Measurements from ENCODE around the gene GDNF.

The GDNF gene

DNA sequence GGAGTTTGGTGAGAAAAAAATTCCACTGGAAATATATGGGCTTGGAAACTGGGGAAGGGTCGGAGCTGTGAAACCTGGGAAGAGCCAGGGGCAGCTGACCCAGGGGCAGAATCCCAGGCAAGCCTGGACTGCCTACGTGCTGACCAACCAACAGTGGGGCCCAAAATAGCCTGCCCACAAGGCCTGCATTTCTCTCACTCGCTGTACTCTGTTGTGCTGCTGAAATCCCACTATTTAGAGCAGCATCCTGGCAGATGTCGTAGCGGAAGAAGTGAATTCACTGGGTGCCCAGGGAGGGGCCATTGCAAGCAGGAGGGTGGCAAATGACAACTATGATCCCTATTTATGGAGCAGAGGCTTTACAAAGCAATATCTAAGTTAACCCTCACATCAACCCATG is 9.5 kb downstream of the GDNF start (continued):
- TF ChIP-seq ZNF449 (tag by site-specific recombination; IDR thresholded peaks at IDR 0.05), result no peak

DNA sequence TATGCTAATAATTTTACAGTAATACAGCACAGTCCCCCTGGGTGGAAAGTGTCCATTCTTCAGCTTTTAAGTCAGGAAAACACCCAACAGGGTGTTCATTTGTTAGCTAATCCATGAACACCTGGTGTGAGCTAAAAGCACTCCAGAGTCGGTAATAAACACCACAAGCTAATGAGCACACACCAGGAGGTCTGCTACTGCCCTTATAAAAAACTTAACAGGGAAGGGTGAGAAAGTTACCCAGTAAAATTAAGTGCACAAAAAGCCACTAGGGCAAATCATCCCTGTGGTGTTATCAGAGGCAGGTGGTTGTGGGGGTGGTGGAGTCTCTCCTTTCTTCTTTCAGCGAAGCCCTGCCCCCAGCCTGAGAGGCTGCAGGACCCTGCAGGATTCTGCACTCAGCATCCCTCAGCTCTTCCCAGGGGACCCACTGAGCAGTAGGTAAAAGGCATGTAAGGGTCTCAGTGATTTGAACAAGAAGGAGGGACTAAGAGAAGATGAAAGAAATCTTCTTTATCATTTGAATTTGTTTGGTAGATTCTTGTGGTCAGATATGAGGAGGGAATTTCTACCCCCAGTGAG is 14.4 kb downstream of the GDNF start:
- peaks cover 0 to 17% of the 10 kb centered on the region in 2 experiments; a peak in 1 of 3 replicates for H3K36me3 ChIP-seq (ENCODE audit: control insufficient read depth in 2 of 2, insufficient read depth in 1 of 2, low read length in 2 of 2)
- H3K4me3 ChIP-seq (ENCODE audit: low read depth, low read length), result no peak overlapping the region
- POLR2A ChIA-PET, result no interaction called here
- no peaks in the 10 kb centered on the region for H3K9me3 ChIP-seq (ENCODE audit: control insufficient read depth, insufficient read depth, low read depth, low read length)
- H3K4me1 ChIP-seq (ENCODE audit: control insufficient read depth, insufficient read depth, low read length), result peaks cover 25% of the 10 kb centered on the region
- no peak overlapping the region for H3K27ac ChIP-seq (ENCODE audit: extremely low read depth, low read depth, low read length)
- CTCF ChIA-PET, result interaction anchor here (0.7 to 1.2 kb wide), 3 partner anchors 11 to 102 kb away, joined by 3 read pairs; no protein-coding TSS in a partner anchor
- TF ChIP-seq ZNF600 (tag by site-specific recombination; IDR thresholded peaks at IDR 0.05), result 0 out of 2 replicates have a peak, but pooled peaks have one; percentile 11
- peak; percentile 99 for TF ChIP-seq GLIS1 (tag by site-specific recombination; IDR thresholded peaks at IDR 0.05)
- peak; percentile 32; the same call in 1 of the 2 replicates for TF ChIP-seq GLI2 (tag by site-specific recombination; IDR thresholded peaks at IDR 0.05; ENCODE audit: borderline replicate concordance, low read depth)
- 0 out of 2 replicates have a peak, but pooled peaks have one; percentile 13 for TF ChIP-seq KLF8 (tag by site-specific recombination; IDR thresholded peaks at IDR 0.05)
- no peak for TF ChIP-seq ELK4 (IDR thresholded peaks at IDR 0.05; ENCODE audit: borderline replicate concordance, low read depth, low read length)
- peak; percentile 81; the same call in 1 of the 2 replicates for TF ChIP-seq ZNF501 (tag by site-specific recombination; IDR thresholded peaks at IDR 0.05)
- TF ChIP-seq GFI1B (tag by site-specific recombination; IDR thresholded peaks at IDR 0.05), result no peak
- TF ChIP-seq ZSCAN30 (tag by site-specific recombination; IDR thresholded peaks at IDR 0.05), result 0 out of 2 replicates have a peak, but pooled peaks have one; percentile 27
- peak; percentile 68 for TF ChIP-seq ZBTB8A (tag by site-specific recombination; IDR thresholded peaks at IDR 0.05)
- 0 out of 2 replicates have a peak, but pooled peaks have one; percentile 26 for TF ChIP-seq SCRT2 (tag by site-specific recombination; IDR thresholded peaks at IDR 0.05)
- TF ChIP-seq OSR2 (tag by site-specific recombination; IDR thresholded peaks at IDR 0.05), result peak; percentile 93
- TF ChIP-seq ZIC2 (tag by site-specific recombination; IDR thresholded peaks at IDR 0.05), result peak; percentile 100
- TF ChIP-seq, protein P1, sequence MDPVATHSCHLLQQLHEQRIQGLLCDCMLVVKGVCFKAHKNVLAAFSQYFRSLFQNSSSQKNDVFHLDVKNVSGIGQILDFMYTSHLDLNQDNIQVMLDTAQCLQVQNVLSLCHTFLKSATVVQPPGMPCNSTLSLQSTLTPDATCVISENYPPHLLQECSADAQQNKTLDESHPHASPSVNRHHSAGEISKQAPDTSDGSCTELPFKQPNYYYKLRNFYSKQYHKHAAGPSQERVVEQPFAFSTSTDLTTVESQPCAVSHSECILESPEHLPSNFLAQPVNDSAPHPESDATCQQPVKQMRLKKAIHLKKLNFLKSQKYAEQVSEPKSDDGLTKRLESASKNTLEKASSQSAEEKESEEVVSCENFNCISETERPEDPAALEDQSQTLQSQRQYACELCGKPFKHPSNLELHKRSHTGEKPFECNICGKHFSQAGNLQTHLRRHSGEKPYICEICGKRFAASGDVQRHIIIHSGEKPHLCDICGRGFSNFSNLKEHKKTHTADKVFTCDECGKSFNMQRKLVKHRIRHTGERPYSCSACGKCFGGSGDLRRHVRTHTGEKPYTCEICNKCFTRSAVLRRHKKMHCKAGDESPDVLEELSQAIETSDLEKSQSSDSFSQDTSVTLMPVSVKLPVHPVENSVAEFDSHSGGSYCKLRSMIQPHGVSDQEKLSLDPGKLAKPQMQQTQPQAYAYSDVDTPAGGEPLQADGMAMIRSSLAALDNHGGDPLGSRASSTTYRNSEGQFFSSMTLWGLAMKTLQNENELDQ (tag by site-specific recombination; IDR thresholded peaks at IDR 0.05; ENCODE audit: low read depth), result no peak
- TF ChIP-seq INSM2 (tag by site-specific recombination; IDR thresholded peaks at IDR 0.05), result no peak
- TF ChIP-seq ZNF423 (tag by site-specific recombination; IDR thresholded peaks at IDR 0.05), result peak; percentile 98
- peak; percentile 81 for TF ChIP-seq ZNF596 (tag by site-specific recombination; IDR thresholded peaks at IDR 0.05)
- TF ChIP-seq KLF10 (tag by site-specific recombination; IDR thresholded peaks at IDR 0.05), result 0 out of 2 replicates have a peak, but pooled peaks have one; percentile 15
- TF ChIP-seq ZNF843 (tag by site-specific recombination; IDR thresholded peaks at IDR 0.05), result peak; percentile 67
- TF ChIP-seq ZBTB44 (tag by site-specific recombination; IDR thresholded peaks at IDR 0.05), result peak; percentile 35; the same call in 1 of the 2 replicates
- peak; percentile 92 for TF ChIP-seq FEZF1 (tag by site-specific recombination; IDR thresholded peaks at IDR 0.05)
- peak; percentile 42; the same call in 1 of the 2 replicates for TF ChIP-seq ZNF561 (tag by site-specific recombination; IDR thresholded peaks at IDR 0.05; ENCODE audit: borderline replicate concordance)
- TF ChIP-seq ZNF140 (tag by site-specific recombination; IDR thresholded peaks at IDR 0.05), result no peak
- TF ChIP-seq IKZF3 (tag by site-specific recombination; IDR thresholded peaks at IDR 0.05), result peak; percentile 78
- TF ChIP-seq, protein P2, sequence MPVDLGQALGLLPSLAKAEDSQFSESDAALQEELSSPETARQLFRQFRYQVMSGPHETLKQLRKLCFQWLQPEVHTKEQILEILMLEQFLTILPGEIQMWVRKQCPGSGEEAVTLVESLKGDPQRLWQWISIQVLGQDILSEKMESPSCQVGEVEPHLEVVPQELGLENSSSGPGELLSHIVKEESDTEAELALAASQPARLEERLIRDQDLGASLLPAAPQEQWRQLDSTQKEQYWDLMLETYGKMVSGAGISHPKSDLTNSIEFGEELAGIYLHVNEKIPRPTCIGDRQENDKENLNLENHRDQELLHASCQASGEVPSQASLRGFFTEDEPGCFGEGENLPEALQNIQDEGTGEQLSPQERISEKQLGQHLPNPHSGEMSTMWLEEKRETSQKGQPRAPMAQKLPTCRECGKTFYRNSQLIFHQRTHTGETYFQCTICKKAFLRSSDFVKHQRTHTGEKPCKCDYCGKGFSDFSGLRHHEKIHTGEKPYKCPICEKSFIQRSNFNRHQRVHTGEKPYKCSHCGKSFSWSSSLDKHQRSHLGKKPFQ (tag by site-specific recombination; IDR thresholded peaks at IDR 0.05), result peak; percentile 92
- no peak for TF ChIP-seq ZNF426 (tag by site-specific recombination; IDR thresholded peaks at IDR 0.05)

Data from HEK293 (cell line).